Heart right ventricle (tissue), 16 donors: Measurements from ENCODE around the gene SLC5A2. TPM values are rescaled to one million over a fixed set of nuclear protein-coding genes. Genes with fewer than 3 reads are reported as not detected.

Experiments
- ATAC-seq, 8 donors: fragments of 200-7000 bp; cut with Tn5 transposase; one replicate each; pipeline ENCODE4 v1.9.1; 2020; ENCODE audit warnings: mild to moderate bottlenecking in 8 of 8, moderate library complexity in 8 of 8, moderate number of reproducible peaks in 1 of 8
- DNase-seq, 2 donors: peaks; one replicate each; pipeline ENCODE4 v3.0.0-alpha.2; 2020
- H3K27ac ChIP-seq, 10 donors: fragments of 200-600 bp; sonication (generic) in 2 of 10; one replicate each; pipeline versions ENCODE4 v1.5.0 to v1.8.0; 2020 to 2022; ENCODE audit warnings: mild to moderate bottlenecking in 3 of 10
- H3K27me3 ChIP-seq, 7 donors: fragments of 200-600 bp; one replicate each; pipeline ENCODE4 v1.8.0; 2021 to 2022; ENCODE audit warnings: mild to moderate bottlenecking in 2 of 7
- H3K36me3 ChIP-seq, 9 donors: fragments of 200-600 bp; sonication (generic) in 1 of 9; one replicate each; pipeline versions ENCODE4 v1.5.0 to v1.8.0; 2020 to 2022; ENCODE audit warnings: mild to moderate bottlenecking in 2 of 9
- H3K4me1 ChIP-seq, 9 donors: fragments of 200-600 bp; sonication (generic) in 1 of 9; one replicate each; pipeline versions ENCODE4 v1.5.0 to v1.8.0; 2020 to 2022; ENCODE audit warnings: mild to moderate bottlenecking in 4 of 9
- H3K4me3 ChIP-seq, 10 donors: fragments of 200-600 bp; sonication (generic) in 2 of 10; one replicate each; pipeline versions ENCODE4 v1.5.0 to v1.8.0; 2020 to 2022; ENCODE audit warnings: mild to moderate bottlenecking in 7 of 10, moderate library complexity in 2 of 10
- H3K9me3 ChIP-seq, 11 donors: fragments of 200-600 bp in 10 of 11; sonication (generic) in 2 of 11; one replicate each; pipeline versions ENCODE4 v1.5.0 to v1.8.0; 2013 to 2022; ENCODE audit warnings: mild to moderate bottlenecking in 2 of 11, control low read depth in 1 of 11, moderate library complexity in 1 of 11
- CTCF ChIP-seq, 9 donors: fragments of 200-600 bp; sonication (generic) in 2 of 9; IDR thresholded peaks; one replicate each; pipeline versions ENCODE4 v1.5.0 to v1.8.0; 2021 to 2022; ENCODE audit warnings: antibody characterized with exemption in 9 of 9, mild to moderate bottlenecking in 5 of 9, moderate library complexity in 1 of 9
- WGBS, 2 donors: extraction: QIAGEN DNeasy Blood & Tissue Kit; methylation state at CpG; one replicate each; pipeline ENCODE4 v1.1.7; 2013; ENCODE audit warnings: inconsistent platforms in 1 of 2; 5-methylcytosine and 5-hydroxymethylcytosine counted together
- intact Hi-C, 10 donors: fragments of 100-400 bp; cut with DNase I; formaldehyde crosslinking; loops; one replicate each; pipeline versions ENCODE4 v1.11.1 to v1.14.2; 2022
- polyA plus RNA-seq, 2 donors: library from polyadenylated mRNA; stranded (reverse); fragments of 200-250 nt; gene quantifications; one replicate each; pipeline ENCODE4 v1.2.3, GENCODE V29; 2013
- total RNA-seq, 10 donors: library from RNA; stranded (reverse); fragmentation: NEBNext Ultra II Directional in 3 of 10; extraction: Animal tissue kit (Norgen Biotek cat#: 25700) in 3 of 10; gene quantifications; one replicate each; pipeline versions ENCODE4 v1.2.1 to v1.2.4, GENCODE V29; 2021 to 2023
- donor health status: Arrhythmogenic right ventricular cardiomyopathy.
- donor health status: ischemic (EF 13 %, LVEDD 7.1; RV severe dilation, severe dysfunction).
- donor health status: healthy with polysubstance abuse.
- donor health status: DM: no; HTN: yes; CAD: no.
- donor health status: DM: no; HTN: no; CAD: no.
- donor health status: ischemic (EF 25% LVEDD 6.9; RV normal size, moderate dysfunction).
- donor health status: ischemic (EF 25% LVEDD 5.7; RV mildly dilated, moderate dysfunction).
- donor health status: healthy.
- donor health status: DM: yes; HTN: yes; CAD: no.
- donor health status: Ischemic cardiomyopathy.
- donor health status: ischemic (EF 35%, LVEDD 5.7; RV mildly dilated, moderate dysfunction).
- donor health status: nonischemic (EF 11% LVEDD 7.7; RV severe dilation, severe dysfunction).
- donor health status: DM: yes; HTN: yes; CAD: no.
- donor health status: PGD.
- donor health status: ischemic (EF 29% LVEDD 5.4; RV normal size, mild dysfunction).
- donor health status: nonischemic (EF 23%, LVEDD 6.1; RV moderate dilation, normal function).

SLC5A2 gene
- total and polyA plus RNA-seq, 12 donors: 0.77 to 1.9 TPM; not detected in 10

- Histone ChIP-seq H3K36me3 (peaks cover 0 to 15% (median 3%) of the 10 kb centered on the region in 9 donors), H3K27ac (no peak overlapping the region), H3K4me3 (no peak overlapping the region), H3K27me3 (peaks cover 0 to 30% (median 18%) of the 10 kb centered on the region in 7 donors), H3K4me1 (peaks cover 9 to 28% (median 23%) of the 10 kb centered on the region in 9 donors), H3K9me3 (no peaks in the 10 kb centered on the region)
- intact Hi-C loops: loop anchor here in 1 of 10 donors (10.0 kb wide), 1 partner anchor 219 kb away; no protein-coding TSS in a partner anchor
- no peak for TF ChIP-seq CTCF (IDR thresholded peaks at IDR 0.05)
- DNase-seq (no peak), ATAC-seq (no peak)
- 93 to 94% methylated on average over 17 of the region's 17 CpGs for WGBS, 2 donors
Measured at GRCh38 chr16:31485571-31485970, 2.6 kb downstream of the SLC5A2 start.

- H3K4me1 ChIP-seq: peaks cover 9 to 23% (median 19%) of the 10 kb centered on the region in 9 donors
- peaks cover 0 to 20% (median 3%) of the 10 kb centered on the region in 9 donors for H3K36me3 ChIP-seq
- intact Hi-C loops: loop anchor here in 1 of 10 donors (10.0 kb wide), 1 partner anchor 219 kb away; no protein-coding TSS in a partner anchor
- DNase-seq (no peak), ATAC-seq (no peak)
- H3K9me3 ChIP-seq: no peaks in the 10 kb centered on the region
- H3K27ac ChIP-seq: no peak overlapping the region
- peaks cover 0 to 30% (median 18%) of the 10 kb centered on the region in 7 donors for H3K27me3 ChIP-seq
- no peak for TF ChIP-seq CTCF (IDR thresholded peaks at IDR 0.05)
- H3K4me3 ChIP-seq: no peak overlapping the region
- WGBS, 2 donors: 93 to 97% methylated on average over 5 of the region's 5 CpGs
Measured at GRCh38 chr16:31486045-31486444, 3.1 kb downstream of the SLC5A2 start.

GRCh38 chr16:31487071-31487719, 4.3 kb downstream of the SLC5A2 start:
- intact Hi-C loops: loop anchor here in 1 of 10 donors (10.0 kb wide), 1 partner anchor 218 kb away; no protein-coding TSS in a partner anchor
- Histone ChIP-seq H3K27me3 (peaks cover 0 to 30% (median 18%) of the 10 kb centered on the region in 7 donors), H3K36me3 (peaks cover 0 to 31% (median 9%) of the 10 kb centered on the region in 9 donors), H3K4me1 (peaks cover 9 to 21% (median 19%) of the 10 kb centered on the region in 9 donors), H3K27ac (no peak overlapping the region), H3K9me3 (no peaks in the 10 kb centered on the region), H3K4me3 (peak overlapping the region; percentile 39 to 74 (median 62))
- 12 to 14% methylated on average over 48 of the region's 48 CpGs for WGBS, 2 donors
- ATAC-seq (peak in 2 of 8 donors; percentile 4 to 5), DNase-seq (no peak)
- TF ChIP-seq CTCF (IDR thresholded peaks at IDR 0.05): no peak

- peak in 1 of 2 donors; percentile 47 for DNase-seq
- no peak for TF ChIP-seq CTCF (IDR thresholded peaks at IDR 0.05)
- ATAC-seq: peak; percentile 56 to 73 (median 66)
- Histone ChIP-seq H3K4me1 (peaks cover 9 to 21% (median 19%) of the 10 kb centered on the region in 9 donors), H3K27ac (no peak overlapping the region), H3K4me3 (peak overlapping the region; percentile 39 to 74 (median 62)), H3K27me3 (peaks cover 0 to 30% (median 18%) of the 10 kb centered on the region in 7 donors), H3K36me3 (peaks cover 0 to 38% (median 14%) of the 10 kb centered on the region in 9 donors), H3K9me3 (no peaks in the 10 kb centered on the region)
- intact Hi-C loops: loop anchor here in 1 of 10 donors (10.0 kb wide), 1 partner anchor 217 kb away; no protein-coding TSS in a partner anchor
- WGBS, 2 donors: 1% methylated on average over 56 to 60 of the region's 60 CpGs
Measured at GRCh38 chr16:31487720-31488467, 5.0 kb downstream of the SLC5A2 start.
